Measurements from ENCODE around the gene SMPX. TPM values are rescaled to one million over a fixed set of nuclear protein-coding genes. Genes with fewer than 3 reads are reported as not detected.

The SMPX gene
- total and polyA plus RNA-seq, 2 donors (not counting 1 experiment from before 2014, with no cell fraction given): not detected

DNA sequence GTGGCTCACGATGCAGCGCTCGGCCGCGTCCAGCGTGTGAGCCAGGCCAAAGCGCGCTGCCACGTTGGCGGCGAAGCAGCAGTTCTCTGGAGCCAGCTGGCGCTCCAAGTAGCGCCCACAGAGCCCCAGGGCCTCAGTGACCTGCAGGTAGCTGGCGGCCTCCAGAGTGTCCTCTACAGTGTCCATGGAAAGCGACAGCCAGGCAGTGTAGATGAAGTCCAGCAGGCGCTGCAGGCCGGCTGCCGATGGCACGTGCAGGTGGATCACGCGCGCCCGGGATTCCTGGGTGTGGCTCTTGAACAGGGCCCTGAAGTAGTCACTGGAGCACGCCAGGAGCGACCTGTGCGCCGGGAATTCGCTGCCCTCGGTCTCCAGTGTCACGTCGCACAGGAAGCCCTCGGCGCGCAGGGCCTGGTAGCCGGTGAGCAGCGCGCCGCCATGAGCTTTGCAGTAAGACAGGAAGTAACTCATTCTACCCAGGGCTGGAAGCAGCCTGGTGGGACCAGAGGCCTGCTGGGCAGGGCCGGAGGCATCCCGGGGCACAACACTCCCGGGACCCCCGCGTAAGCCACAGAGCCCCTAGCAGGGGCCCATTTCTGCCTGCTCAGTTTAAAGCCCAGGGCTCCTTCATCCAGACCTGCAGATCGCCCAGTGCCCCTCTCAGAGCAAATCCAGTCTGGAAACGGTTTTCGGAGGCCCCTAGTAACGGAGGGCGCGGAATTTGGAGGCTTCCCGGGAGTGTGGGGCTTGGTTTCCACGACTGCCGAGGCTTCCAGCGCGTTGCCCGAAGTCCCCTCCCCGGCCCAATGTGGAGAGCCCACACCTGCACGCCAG lies 100.4 kb downstream of the SMPX start:
- H3K4me1 ChIP-seq (ENCODE audit: control insufficient read depth, extremely low read depth, insufficient read depth, low read length): no peaks in the 10 kb centered on the region
- no peaks in the 10 kb centered on the region for H4K20me1 ChIP-seq (ENCODE audit: control insufficient read depth, extremely low read depth, insufficient read depth, low read length)
- no peak overlapping the region for H2AFZ ChIP-seq (ENCODE audit: low read length)
- H3K27me3 ChIP-seq (ENCODE audit: control insufficient read depth, insufficient read depth, low read length): no peaks in the 10 kb centered on the region
- H3K4me3 ChIP-seq (replicated peaks in 1 of 4; ENCODE audit: control extremely low read depth in 1 of 4, insufficient read depth in 1 of 4, low read depth in 3 of 4, low read length in 4 of 4): no peak overlapping the region
- no peaks in the 10 kb centered on the region for H3K36me3 ChIP-seq (ENCODE audit: control insufficient read depth, insufficient read depth, low read length)
- H3K4me2 ChIP-seq (ENCODE audit: extremely low read depth, insufficient read depth, low read length): no peak overlapping the region
- no peaks in the 10 kb centered on the region for H3K79me2 ChIP-seq (ENCODE audit: control insufficient read depth, insufficient read depth, low read length)
- no peak for DNase-seq (ENCODE audit: low read depth in 2 of 2)
- H3K9me3 ChIP-seq (ENCODE audit: control insufficient read depth, insufficient read depth, low read depth, low read length): no peaks in the 10 kb centered on the region
- TF ChIP-seq, protein P1, sequence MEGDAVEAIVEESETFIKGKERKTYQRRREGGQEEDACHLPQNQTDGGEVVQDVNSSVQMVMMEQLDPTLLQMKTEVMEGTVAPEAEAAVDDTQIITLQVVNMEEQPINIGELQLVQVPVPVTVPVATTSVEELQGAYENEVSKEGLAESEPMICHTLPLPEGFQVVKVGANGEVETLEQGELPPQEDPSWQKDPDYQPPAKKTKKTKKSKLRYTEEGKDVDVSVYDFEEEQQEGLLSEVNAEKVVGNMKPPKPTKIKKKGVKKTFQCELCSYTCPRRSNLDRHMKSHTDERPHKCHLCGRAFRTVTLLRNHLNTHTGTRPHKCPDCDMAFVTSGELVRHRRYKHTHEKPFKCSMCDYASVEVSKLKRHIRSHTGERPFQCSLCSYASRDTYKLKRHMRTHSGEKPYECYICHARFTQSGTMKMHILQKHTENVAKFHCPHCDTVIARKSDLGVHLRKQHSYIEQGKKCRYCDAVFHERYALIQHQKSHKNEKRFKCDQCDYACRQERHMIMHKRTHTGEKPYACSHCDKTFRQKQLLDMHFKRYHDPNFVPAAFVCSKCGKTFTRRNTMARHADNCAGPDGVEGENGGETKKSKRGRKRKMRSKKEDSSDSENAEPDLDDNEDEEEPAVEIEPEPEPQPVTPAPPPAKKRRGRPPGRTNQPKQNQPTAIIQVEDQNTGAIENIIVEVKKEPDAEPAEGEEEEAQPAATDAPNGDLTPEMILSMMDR (conservative IDR thresholded peaks at IDR 0.05 in 1 of 2, IDR thresholded peaks at IDR 0.05 in 1 of 2; ENCODE audit: low read depth in 1 of 2, low read length in 2 of 2): no peak
- no peak for TF ChIP-seq EZH2 (IDR thresholded peaks at IDR 0.05; ENCODE audit: low read length, missing control alignments)
- H3K27ac ChIP-seq (ENCODE audit: insufficient read depth, low read length): no peak overlapping the region
- no peak overlapping the region for H3K9ac ChIP-seq (ENCODE audit: insufficient read depth, low read length)

DNA sequence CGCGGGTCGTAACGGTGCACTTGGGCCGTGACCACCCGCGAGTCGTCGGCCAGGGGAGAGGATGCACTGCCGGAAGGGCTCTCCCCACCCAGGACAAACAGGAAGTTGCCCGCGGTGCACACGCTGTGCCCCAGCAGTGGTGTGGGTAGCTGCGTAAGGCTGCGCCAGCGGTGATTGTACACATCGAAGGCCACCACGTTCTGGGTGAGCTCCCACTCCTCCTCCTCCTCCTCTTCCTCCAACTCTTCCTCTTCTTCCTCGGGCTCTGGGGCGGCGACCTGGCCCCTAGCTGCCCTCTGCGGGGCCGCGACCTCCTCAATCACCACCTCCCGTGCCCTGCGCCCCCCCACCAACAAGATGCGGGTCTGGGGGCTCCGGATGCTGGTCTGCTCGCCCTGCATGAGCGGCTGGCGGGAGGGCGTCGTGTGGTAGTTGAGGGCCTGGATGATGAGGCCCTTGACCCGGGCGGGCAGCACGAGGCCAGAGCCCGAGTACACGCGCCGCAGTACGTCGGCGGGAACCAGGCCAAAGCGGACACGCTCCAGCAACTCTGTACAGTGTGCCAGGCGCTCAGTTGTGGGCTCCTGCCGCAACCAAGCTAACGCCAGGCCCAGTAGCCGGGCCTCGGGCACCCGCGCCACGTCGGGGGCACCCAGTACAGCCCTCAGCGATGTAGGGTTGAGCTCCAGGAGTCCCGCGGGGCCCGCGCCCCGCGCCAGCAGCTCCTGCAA lies 101.2 kb downstream of the SMPX start:
- TF ChIP-seq EZH2 (IDR thresholded peaks at IDR 0.05; ENCODE audit: low read length, missing control alignments): no peak
- TF ChIP-seq, protein P1 (conservative IDR thresholded peaks at IDR 0.05 in 1 of 2, IDR thresholded peaks at IDR 0.05 in 1 of 2; ENCODE audit: low read depth in 1 of 2, low read length in 2 of 2): no peak

More for the DNA sequence above, 101.2 kb downstream of the SMPX start:
- H2AFZ ChIP-seq (ENCODE audit: low read length): no peak overlapping the region
- no peak overlapping the region for H3K4me3 ChIP-seq (replicated peaks in 1 of 4; ENCODE audit: control extremely low read depth in 1 of 4, insufficient read depth in 1 of 4, low read depth in 3 of 4, low read length in 4 of 4)
- no peak overlapping the region for H3K9ac ChIP-seq (ENCODE audit: insufficient read depth, low read length)
- H3K36me3 ChIP-seq (ENCODE audit: control insufficient read depth, insufficient read depth, low read length): no peaks in the 10 kb centered on the region
- no peak overlapping the region for H3K27ac ChIP-seq (ENCODE audit: insufficient read depth, low read length)
- DNase-seq (ENCODE audit: low read depth in 2 of 2): no peak
- H4K20me1 ChIP-seq (ENCODE audit: control insufficient read depth, extremely low read depth, insufficient read depth, low read length): no peaks in the 10 kb centered on the region
- H3K4me1 ChIP-seq (ENCODE audit: control insufficient read depth, extremely low read depth, insufficient read depth, low read length): no peaks in the 10 kb centered on the region
- H3K27me3 ChIP-seq (ENCODE audit: control insufficient read depth, insufficient read depth, low read length): no peaks in the 10 kb centered on the region
- H3K9me3 ChIP-seq (ENCODE audit: control insufficient read depth, insufficient read depth, low read depth, low read length): no peaks in the 10 kb centered on the region
- H3K79me2 ChIP-seq (ENCODE audit: control insufficient read depth, insufficient read depth, low read length): no peaks in the 10 kb centered on the region
- no peak overlapping the region for H3K4me2 ChIP-seq (ENCODE audit: extremely low read depth, insufficient read depth, low read length)

Other genes with a start within 250 kb of the SMPX start
- 0.17 TPM in 1 of 2 replicates, not detected in the other for gene KLHL34, start 99.8 kb downstream of the SMPX start, total RNA-seq
- 0.01 TPM in 1 of 2 replicates, not detected in the other for gene KLHL34, start 99.8 kb downstream of the SMPX start, polyA plus RNA-seq
- gene MBTPS2, start 81.5 kb upstream of the SMPX start, total RNA-seq: 7.4 and 13.0 TPM in 2 replicates
- 29.0 and 31.9 TPM in 2 replicates for gene MBTPS2, start 81.5 kb upstream of the SMPX start, polyA plus RNA-seq
- gene YY2, start 97.9 kb upstream of the SMPX start, total RNA-seq: 1.0 and 2.8 TPM in 2 replicates
- gene YY2, start 97.9 kb upstream of the SMPX start, polyA plus RNA-seq: 1.5 and 2.3 TPM in 2 replicates
- 176 and 252 TPM in 2 replicates for gene SMS, start 182.6 kb upstream of the SMPX start, total RNA-seq
- 129 and 186 TPM in 2 replicates for gene SMS, start 182.6 kb upstream of the SMPX start, polyA plus RNA-seq

Data from fibroblast of lung (primary cell).